Fibroblast of lung (primary cell): ENCODE measurements around the gene PCDH20.

Experiments used
- CTCF ChIP-seq, 2 donors: IDR thresholded peaks in 1 of 2; conservative IDR thresholded peaks in 1 of 2; 1 replicate in 1 of 2; 2 replicates in 1 of 2; pipeline ENCODE4 v1.5.1; 2011 to 2012; ENCODE audit warnings: low read length in 2 of 2, control low read depth in 1 of 2, inconsistent platforms in 1 of 2, low read depth in 1 of 2, mild to moderate bottlenecking in 1 of 2
- EZH2 ChIP-seq: IDR thresholded peaks from 2 replicates; pipeline ENCODE4 v1.5.1; 2012; ENCODE audit warnings: low read length, control low read depth, mild to moderate bottlenecking; ENCODE audit errors: missing control alignments

- TF ChIP-seq CTCF (conservative IDR thresholded peaks at IDR 0.05 in 1 of 2, IDR thresholded peaks at IDR 0.05 in 1 of 2; ENCODE audit: low read depth in 1 of 2, low read length in 2 of 2): no peak
- TF ChIP-seq EZH2: no peak
Measured at GRCh38 chr13:61362522-61362921, 53.1 kb downstream of the PCDH20 start.
